Erythroblast (primary cell): Measurements from ENCODE around the gene HDAC4.

Source experiments
- GATA1 ChIP-seq: IDR thresholded peaks from 2 replicates; pipeline ENCODE4 v1.6.1; 2011; ENCODE audit warnings: low read depth, mild to moderate bottlenecking, control low read depth, low read length, moderate library complexity
- POLR2A ChIP-seq: IDR thresholded peaks from 2 replicates; pipeline ENCODE4 v1.6.1; 2011; ENCODE audit warnings: mild to moderate bottlenecking, low read length

- TF ChIP-seq POLR2A: no peak
- no peak for TF ChIP-seq GATA1
These were observed 85.5 kb downstream of the HDAC4 start for GRCh38 chr2:239315308-239315707.
